AG04450 (cell line): ENCODE data around the gene EPHA7. TPM values are rescaled to one million over a fixed set of nuclear protein-coding genes. Genes with fewer than 3 reads are reported as not detected.

ENCODE experiments used
- CTCF ChIA-PET: fragments of 300-600, 350-600 bp; formaldehyde crosslinking; extraction: SDS; loops from one replicate; lab custom pipeline; 2022; ENCODE audit warnings: antibody characterized with exemption, inconsistent platforms; lab: Charles Lee
- POLR2A ChIA-PET: fragments of 350-600 bp; formaldehyde crosslinking; extraction: SDS; loops from one replicate; lab custom pipeline; 2021; ENCODE audit warnings: antibody characterized with exemption, inconsistent platforms; lab: Yijun Ruan, JAX
- DNase-seq: peaks from one replicate; pipeline ENCODE4 v3.0.0-alpha.2; 2011; ENCODE audit warnings: low read depth, low spot score
- H3K27ac ChIP-seq: one replicate; pipeline ENCODE4 v1.5.1; 2012; ENCODE audit warnings: low read depth, low read length, control low read depth
- H3K27me3 ChIP-seq: one replicate; pipeline ENCODE4 v1.6.0; 2012; ENCODE audit warnings: low read length; ENCODE audit not compliant: control insufficient read depth, insufficient read depth
- H3K4me3 ChIP-seq: 2 replicates; pipeline ENCODE4 v1.5.1; 2011; ENCODE audit warnings: mild to moderate bottlenecking, low read depth, low read length, control low read depth
- H3K9me3 ChIP-seq: 2 replicates; pipeline ENCODE4 v1.5.1; 2012; ENCODE audit warnings: low read length; ENCODE audit not compliant: control insufficient read depth, insufficient read depth
- polyA plus RNA-seq: library from polyadenylated mRNA; depleted of rRNA; stranded (reverse); fragments of >200 nt; gene quantifications from 2 replicates; pipeline ENCODE4 v1.2.3, GENCODE V29; 2011
- TF ChIP-seq, protein P1 (sequence below): IDR thresholded peaks from 2 replicates; pipeline ENCODE4 v1.5.1; 2011; ENCODE audit warnings: low read depth, low read length, control low read depth, inconsistent platforms

Gene EPHA7
- polyA plus RNA-seq, 1 experiment = not detected

DNA sequence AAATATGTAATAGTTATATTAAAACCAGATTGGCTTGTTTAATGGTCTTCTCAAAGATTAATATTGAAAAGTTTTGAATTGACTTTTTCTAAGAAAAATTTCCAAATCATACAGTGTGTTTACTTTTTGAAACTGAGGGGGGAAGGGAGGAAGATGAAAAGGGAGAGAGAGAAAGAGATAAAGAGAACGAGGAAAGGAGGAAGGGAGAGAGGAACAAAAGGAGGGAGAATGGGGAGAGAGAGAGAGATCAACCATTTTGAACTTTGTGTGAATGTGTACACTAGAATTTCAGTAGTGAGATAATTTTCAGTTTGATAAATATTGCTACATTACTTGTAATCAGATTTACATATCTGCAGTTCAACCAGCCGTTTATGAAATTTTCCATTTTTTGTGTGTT, 124.5 kb downstream of the EPHA7 start:
- TF ChIP-seq, protein P1, sequence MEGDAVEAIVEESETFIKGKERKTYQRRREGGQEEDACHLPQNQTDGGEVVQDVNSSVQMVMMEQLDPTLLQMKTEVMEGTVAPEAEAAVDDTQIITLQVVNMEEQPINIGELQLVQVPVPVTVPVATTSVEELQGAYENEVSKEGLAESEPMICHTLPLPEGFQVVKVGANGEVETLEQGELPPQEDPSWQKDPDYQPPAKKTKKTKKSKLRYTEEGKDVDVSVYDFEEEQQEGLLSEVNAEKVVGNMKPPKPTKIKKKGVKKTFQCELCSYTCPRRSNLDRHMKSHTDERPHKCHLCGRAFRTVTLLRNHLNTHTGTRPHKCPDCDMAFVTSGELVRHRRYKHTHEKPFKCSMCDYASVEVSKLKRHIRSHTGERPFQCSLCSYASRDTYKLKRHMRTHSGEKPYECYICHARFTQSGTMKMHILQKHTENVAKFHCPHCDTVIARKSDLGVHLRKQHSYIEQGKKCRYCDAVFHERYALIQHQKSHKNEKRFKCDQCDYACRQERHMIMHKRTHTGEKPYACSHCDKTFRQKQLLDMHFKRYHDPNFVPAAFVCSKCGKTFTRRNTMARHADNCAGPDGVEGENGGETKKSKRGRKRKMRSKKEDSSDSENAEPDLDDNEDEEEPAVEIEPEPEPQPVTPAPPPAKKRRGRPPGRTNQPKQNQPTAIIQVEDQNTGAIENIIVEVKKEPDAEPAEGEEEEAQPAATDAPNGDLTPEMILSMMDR = no peak
- no peaks in the 10 kb centered on the region for H3K9me3 ChIP-seq
- H3K27me3 ChIP-seq = no peaks in the 10 kb centered on the region
- ChIA-PET CTCF (no interaction called here), POLR2A (no interaction called here)
- no peak overlapping the region for H3K4me3 ChIP-seq
- DNase-seq = no peak
- no peak overlapping the region for H3K27ac ChIP-seq

DNA sequence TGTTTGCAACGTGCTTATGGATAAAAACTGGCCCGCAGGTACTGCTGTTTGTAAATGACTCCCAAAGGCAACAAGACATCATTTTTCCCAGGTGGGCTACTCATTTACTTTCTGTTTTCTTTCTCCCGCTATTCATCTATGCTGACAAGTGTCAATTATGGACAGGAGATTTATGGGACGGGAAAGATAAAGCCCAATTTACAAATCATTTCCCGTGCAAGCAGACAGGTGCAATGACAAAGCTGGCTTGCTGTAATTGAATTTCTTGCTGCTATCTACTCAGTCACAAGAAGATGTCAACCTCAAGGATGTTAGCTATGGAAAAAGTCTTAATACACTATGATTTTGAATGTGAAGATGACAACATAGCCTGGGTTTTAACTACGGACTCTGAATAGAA, 125.5 kb downstream of the EPHA7 start:
- no peaks in the 10 kb centered on the region for H3K27me3 ChIP-seq
- TF ChIP-seq, protein P1 = no peak
- no peak for DNase-seq
- ChIA-PET CTCF (no interaction called here), POLR2A (no interaction called here)
- H3K27ac ChIP-seq = no peak overlapping the region
- H3K4me3 ChIP-seq = no peak overlapping the region
- H3K9me3 ChIP-seq = no peaks in the 10 kb centered on the region

DNA sequence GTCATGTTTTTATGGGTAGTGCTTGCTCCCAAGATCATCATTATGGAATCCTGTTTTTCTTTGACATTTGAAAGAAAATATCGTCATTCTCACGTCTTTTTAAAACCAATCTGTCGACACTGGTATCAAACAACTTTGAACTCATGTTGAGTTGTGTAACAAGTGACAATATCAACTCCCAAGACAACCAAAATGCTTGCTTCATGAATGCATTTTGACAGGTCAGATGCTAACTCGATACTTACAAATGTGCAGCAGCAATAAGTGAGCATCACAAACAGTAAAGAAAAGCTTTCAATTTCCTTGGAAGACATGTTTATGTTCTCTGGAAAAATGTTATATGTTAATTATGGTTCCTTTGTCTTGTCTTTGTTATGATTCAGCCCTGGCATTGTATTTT, 125.9 kb downstream of the EPHA7 start:
- Histone ChIP-seq H3K9me3 (no peaks in the 10 kb centered on the region), H3K27ac (no peak overlapping the region), H3K27me3 (no peaks in the 10 kb centered on the region), H3K4me3 (no peak overlapping the region)
- ChIA-PET POLR2A (no interaction called here), CTCF (no interaction called here)
- TF ChIP-seq, protein P1 = no peak
- DNase-seq = no peak

DNA sequence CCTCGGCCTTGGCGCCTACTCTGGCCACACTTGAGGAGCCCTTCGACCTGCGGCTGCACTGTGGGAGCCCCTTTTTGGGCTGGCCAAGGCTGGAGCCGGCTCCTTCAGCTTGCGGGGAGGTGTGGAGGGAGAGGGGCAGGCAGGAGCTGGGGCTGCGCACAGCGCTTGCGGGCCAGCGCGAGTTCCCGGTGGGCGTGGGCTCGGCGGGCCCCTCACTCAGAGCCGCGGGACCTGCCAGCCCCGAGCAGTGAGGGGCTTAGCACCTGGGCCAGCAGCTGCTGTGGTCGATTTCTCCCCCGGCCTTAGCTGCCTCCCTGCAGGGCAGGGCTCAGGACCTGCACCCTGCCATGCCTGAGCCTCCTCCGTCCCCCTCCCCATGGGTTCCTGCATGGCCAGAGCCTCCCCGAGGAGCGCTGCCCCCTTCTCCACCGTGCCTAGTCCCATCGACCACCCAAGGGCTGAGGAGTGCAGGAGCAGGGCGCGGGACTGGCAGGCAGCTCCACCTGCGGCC, 136.8 kb downstream of the EPHA7 start:
- Histone ChIP-seq H3K9me3 (peaks cover 6% of the 10 kb centered on the region; the same call in 1 of the 2 replicates), H3K27ac (no peak overlapping the region), H3K4me3 (no peak overlapping the region), H3K27me3 (no peaks in the 10 kb centered on the region)
- ChIA-PET CTCF (no interaction called here), POLR2A (no interaction called here)
- no peak for DNase-seq
- TF ChIP-seq, protein P1 = no peak

DNA sequence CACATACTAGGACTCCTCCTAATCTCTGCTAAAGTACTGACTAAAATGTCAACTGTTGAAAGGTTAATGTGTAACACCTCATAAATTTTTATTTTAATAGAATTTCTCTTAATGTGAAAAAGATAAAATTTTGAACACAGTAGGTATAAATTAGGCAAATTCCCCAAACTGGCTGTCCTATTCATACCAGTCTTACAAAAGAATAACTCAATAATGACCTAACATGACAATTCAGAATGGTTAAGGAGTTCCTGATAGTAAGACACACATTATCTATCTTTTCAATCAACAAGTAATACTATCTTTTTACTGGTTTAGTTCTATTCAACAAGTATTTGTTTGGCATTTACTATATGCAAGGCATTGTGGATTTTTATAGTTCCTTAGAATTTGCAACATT, 141.1 kb downstream of the EPHA7 start:
- Histone ChIP-seq H3K27me3 (no peaks in the 10 kb centered on the region), H3K4me3 (no peak overlapping the region), H3K27ac (no peak overlapping the region), H3K9me3 (peaks cover 6% of the 10 kb centered on the region; the same call in 1 of the 2 replicates)
- TF ChIP-seq, protein P1 = no peak
- ChIA-PET POLR2A (no interaction called here), CTCF (no interaction called here)
- DNase-seq = no peak
